SK-N-SH (cell line): ENCODE data around the gene CSNK2A1. TPM values are rescaled to one million over a fixed set of nuclear protein-coding genes. Genes with fewer than 3 reads are reported as not detected.

Source experiments
- CTCF ChIA-PET: fragments of 300-600, 350-600 bp; formaldehyde crosslinking; extraction: SDS; loops from one replicate; lab custom pipeline; 2021; lab: Yijun Ruan, JAX
- POLR2A ChIA-PET: fragments of 350-600 bp; sonication (Branson Sonifier 250); formaldehyde crosslinking; extraction: SDS; loops from one replicate; lab custom pipeline; 2020; ENCODE audit warnings: antibody characterized with exemption, inconsistent platforms; lab: Yijun Ruan, JAX
- DNase-seq: peaks from one replicate; pipeline ENCODE4 v3.0.0; 2012
- H2AFZ ChIP-seq: fragments of 200-600 bp; sonication (generic); 2 replicates; pipeline ENCODE4 v1.8.1; 2016; ENCODE audit warnings: antibody characterized with exemption, mild to moderate bottlenecking, low read depth
- H3F3A ChIP-seq: fragments of 200-600 bp; sonication (generic); replicated peaks from 2 replicates; pipeline ENCODE3; 2016; ENCODE audit warnings: antibody characterized with exemption, mild to moderate bottlenecking; ENCODE audit not compliant: insufficient read depth
- H3K27ac ChIP-seq, 2 experiments: fragments of 200-500 bp in 1 of 2; fragments of 200-600 bp in 1 of 2; sonication (Bioruptor generic) in 1 of 2; sonication (generic), shearing (Covaris generic) in 1 of 2; 2 replicates each; pipeline versions ENCODE4 v1.5.1 to v1.6.1; 2014 to 2016; ENCODE audit warnings: low read depth in 2 of 2, inconsistent platforms in 1 of 2, low read length in 1 of 2, mild to moderate bottlenecking in 1 of 2, mixed read lengths in 1 of 2
- H3K27me3 ChIP-seq: fragments of 200-600 bp; sonication (generic), shearing (Covaris generic); 2 replicates; pipeline ENCODE4 v1.6.1; 2016; ENCODE audit warnings: mixed run types; ENCODE audit not compliant: insufficient read depth
- H3K36me3 ChIP-seq, 2 experiments: fragments of 200-500 bp in 1 of 2; fragments of 200-600 bp in 1 of 2; sonication (Bioruptor generic) in 1 of 2; sonication (generic) in 1 of 2; replicated peaks in 1 of 2; 2 replicates each; pipeline versions ENCODE3 to v1.5.1; 2014 to 2016; ENCODE audit warnings: low read length in 1 of 2, mild to moderate bottlenecking in 1 of 2; ENCODE audit not compliant: insufficient read depth in 2 of 2, control insufficient read depth in 1 of 2
- H3K4me1 ChIP-seq, 2 experiments: fragments of 200-500 bp in 1 of 2; fragments of 200-600 bp in 1 of 2; sonication (Bioruptor generic) in 1 of 2; sonication (generic), shearing (Covaris generic) in 1 of 2; 2 replicates each; pipeline versions ENCODE4 v1.5.1 to v1.6.1; 2014 to 2016; ENCODE audit warnings: low read depth in 1 of 2, low read length in 1 of 2, mixed run types in 1 of 2; ENCODE audit not compliant: insufficient read depth in 2 of 2, control insufficient read depth in 1 of 2
- H3K4me2 ChIP-seq: fragments of 200-600 bp; sonication (generic), shearing (Covaris generic); 2 replicates; pipeline ENCODE4 v1.6.1; 2017; ENCODE audit warnings: mixed run types
- H3K4me3 ChIP-seq, 2 experiments: fragments of 200-500 bp in 1 of 2; fragments of 200-600 bp in 1 of 2; sonication (Bioruptor generic) in 1 of 2; sonication (generic), shearing (Covaris generic) in 1 of 2; 2 replicates each; pipeline versions ENCODE4 v1.5.1 to v1.8.1; 2014 to 2016; ENCODE audit warnings: low read depth in 2 of 2, inconsistent platforms in 1 of 2, low read length in 1 of 2, mild to moderate bottlenecking in 1 of 2, mixed read lengths in 1 of 2, moderate library complexity in 1 of 2
- H3K79me2 ChIP-seq: fragments of 200-600 bp; sonication (generic); 2 replicates; pipeline ENCODE4 v1.8.1; 2017; ENCODE audit warnings: mild to moderate bottlenecking; ENCODE audit not compliant: insufficient read depth
- H3K9ac ChIP-seq: fragments of 200-600 bp; sonication (generic); 2 replicates; pipeline ENCODE4 v1.6.1; 2017; ENCODE audit warnings: mixed run types
- H3K9me2 ChIP-seq: fragments of 200-600 bp; sonication (generic); 2 replicates; pipeline ENCODE4 v1.6.1; 2017; ENCODE audit warnings: mixed run types
- H3K9me3 ChIP-seq: fragments of 200-600 bp; sonication (generic); 2 replicates; pipeline ENCODE4 v1.6.1; 2017; ENCODE audit warnings: mixed run types, mild to moderate bottlenecking, moderate library complexity
- H4K20me1 ChIP-seq: fragments of 200-600 bp; sonication (generic); 2 replicates; pipeline ENCODE4 v1.6.1; 2017; ENCODE audit warnings: mild to moderate bottlenecking, mixed run types; ENCODE audit not compliant: insufficient read depth
- CTCF ChIP-seq: fragments of 200-600 bp; sonication (generic); IDR thresholded peaks from 2 replicates; pipeline ENCODE4 v1.6.1; 2017; ENCODE audit warnings: antibody characterized with exemption, mild to moderate bottlenecking, moderate library complexity
- ELF1 ChIP-seq: IDR thresholded peaks from 2 replicates; pipeline ENCODE4 v1.4.0; 2012
- EZH2phosphoT487 ChIP-seq: fragments of 200-600 bp; sonication (generic); IDR thresholded peaks from 2 replicates; pipeline ENCODE4 v1.6.1; 2017; ENCODE audit warnings: low read depth, mixed run types, mild to moderate bottlenecking, antibody characterized with exemption, moderate library complexity, borderline replicate concordance
- FOSL2 ChIP-seq: IDR thresholded peaks from 2 replicates; pipeline ENCODE4 v1.4.0; 2012; ENCODE audit warnings: low read depth, mild to moderate bottlenecking, moderate library complexity, borderline replicate concordance
- PBX3 ChIP-seq: IDR thresholded peaks from 2 replicates; pipeline ENCODE4; 2012
- POLR2AphosphoS5 ChIP-seq: IDR thresholded peaks from 2 replicates; pipeline ENCODE4 v1.6.1; 2012; ENCODE audit warnings: low read depth, low read length
- RFX5 ChIP-seq: IDR thresholded peaks from 2 replicates; pipeline ENCODE4 v1.6.1; 2012; ENCODE audit warnings: mild to moderate bottlenecking, improper control_type of control experiment, low read length
- RXRA ChIP-seq: IDR thresholded peaks from 2 replicates; pipeline ENCODE4 v1.4.0; 2012; ENCODE audit warnings: low read depth, mild to moderate bottlenecking, borderline replicate concordance
- SIN3A ChIP-seq: IDR thresholded peaks from 2 replicates; pipeline ENCODE4 v1.6.1; 2012; ENCODE audit warnings: low read depth, mild to moderate bottlenecking, low read length, moderate library complexity, borderline replicate concordance
- TEAD4 ChIP-seq: IDR thresholded peaks from 2 replicates; pipeline ENCODE4 v1.4.0; 2012; ENCODE audit warnings: mild to moderate bottlenecking, borderline replicate concordance; ENCODE audit not compliant: insufficient read depth
- ZBTB33 ChIP-seq: IDR thresholded peaks from 2 replicates; pipeline ENCODE4 v1.4.0; 2012; ENCODE audit warnings: low read depth, borderline replicate concordance
- WGBS: methylation state at CpG from one replicate; pipeline ENCODE4 v1.1.6; 2017; ENCODE audit warnings: low lambda C conversion rate; 5-methylcytosine and 5-hydroxymethylcytosine counted together
- polyA plus RNA-seq, 3 experiments: library from polyadenylated mRNA; depleted of rRNA; stranded (reverse); fragments of >200 nt; gene quantifications; 2 replicates each; pipeline ENCODE4 v1.2.3, GENCODE V29; 2012

CSNK2A1 gene
- polyA plus RNA-seq, 1 of the 3 experiments (the other 2 are of a cell fraction) = 61.9 TPM

- TF ChIP-seq PBX3 (no peak), TEAD4 (no peak), EZH2phosphoT487 (no peak), FOSL2 (no peak)
Observed at GRCh38 chr20:440636-441035, 103.0 kb downstream of the CSNK2A1 start (continued).

GRCh38 chr20:440148-440547 lies 103.4 kb downstream of the CSNK2A1 start:
- Histone ChIP-seq H3K9me2 (no peaks in the 10 kb centered on the region), H3K27ac (no peak overlapping the region), H3K9ac (no peak overlapping the region), H4K20me1 (peaks cover under 1% of the 10 kb centered on the region; the same call in 1 of the 2 replicates), H3K36me3 (peaks cover 58 to 80% of the 10 kb centered on the region in 2 experiments), H3K4me3 (no peak overlapping the region), H3K4me2 (no peak overlapping the region), H2AFZ (no peak overlapping the region), H3F3A (peaks cover 10% of the 10 kb centered on the region), H3K27me3 (no peaks in the 10 kb centered on the region), H3K9me3 (no peaks in the 10 kb centered on the region), H3K4me1 (peaks cover 0 to 8% of the 10 kb centered on the region in 2 experiments; a peak in 2 of 4 replicates), H3K79me2 (peaks cover 12% of the 10 kb centered on the region; the same call in 1 of the 2 replicates)
- 98% methylated on average over 6 of the region's 7 CpGs for WGBS
- DNase-seq = no peak
- CTCF ChIA-PET = no interaction called here
- no peak for TF ChIP-seq ZBTB33
- TF ChIP-seq RFX5 = no peak
- TF ChIP-seq RXRA = no peak
- no peak for TF ChIP-seq ELF1
- TF ChIP-seq SIN3A = no peak
- no peak for TF ChIP-seq CTCF
- no peak for TF ChIP-seq POLR2AphosphoS5
- POLR2A ChIA-PET = no interaction called here
